ENCODE measurements around the gene CEP55. TPM values are rescaled to one million over a fixed set of nuclear protein-coding genes. Genes with fewer than 3 reads are reported as not detected.

The CEP55 gene
- total and polyA plus RNA-seq, 2 of the 8 experiments (the other 6 are each of a cell fraction or from before 2014, with no cell fraction given), result 7.0 to 19.6 TPM

- H2BK5ac ChIP-seq (ENCODE audit: low read depth, low read length), result no peak overlapping the region
- no peak overlapping the region for H3K9ac ChIP-seq (replicated peaks in 1 of 4; ENCODE audit: extremely low read depth in 1 of 4, low read depth in 3 of 4, low read length in 3 of 4)
- H3K36me3 ChIP-seq (ENCODE audit: control insufficient read depth in 2 of 4, insufficient read depth in 4 of 4, low read length in 3 of 4), result no peaks in the 10 kb centered on the region
- CTCF ChIA-PET (ENCODE audit: partially characterized antibody), result interaction anchor here (0.6 to 1.8 kb wide), 6 partner anchors 8 to 78 kb away, joined by 3 to 5 read pairs (median 3); no protein-coding TSS in a partner anchor
- no peak overlapping the region for H3K23ac ChIP-seq (ENCODE audit: insufficient read length)
- no peak overlapping the region for H2AFZ ChIP-seq (ENCODE audit: low read length)
- FAIRE-seq (no peak), DNase-seq (ENCODE audit: low read depth in 1 of 2, low spot score in 2 of 2) (no peak)
- no peak overlapping the region for H4K91ac ChIP-seq (replicated peaks; ENCODE audit: insufficient read length, low read length)
- peaks cover 0 to 5% (median 2%) of the 10 kb centered on the region in 4 experiments; a peak in 3 of 7 replicates for H3K4me1 ChIP-seq (replicated peaks in 1 of 4; ENCODE audit: control insufficient read depth in 3 of 4, insufficient read depth in 4 of 4, low read length in 3 of 4)
- H3K27me3 ChIP-seq (replicated peaks in 1 of 4; ENCODE audit: control insufficient read depth in 3 of 4, extremely low read depth in 1 of 4, insufficient read depth in 3 of 4, low read length in 3 of 4), result no peaks in the 10 kb centered on the region
- H3K18ac ChIP-seq (ENCODE audit: extremely low read depth, low read length), result no peak overlapping the region
- no peaks in the 10 kb centered on the region for H3K79me1 ChIP-seq (ENCODE audit: low read depth, low read length)
- no peak overlapping the region for H3K14ac ChIP-seq (ENCODE audit: insufficient read length)
- H2BK15ac ChIP-seq (ENCODE audit: low read length), result no peak overlapping the region
- H3K56ac ChIP-seq (replicated peaks; ENCODE audit: insufficient read length, low read depth, low read length), result no peak overlapping the region
- H3K4ac ChIP-seq (replicated peaks; ENCODE audit: insufficient read length, low read depth, low read length), result no peak overlapping the region
- no peak overlapping the region for H4K8ac ChIP-seq (ENCODE audit: extremely low read depth, insufficient read depth, low read length)
- no peak overlapping the region for H4K5ac ChIP-seq (ENCODE audit: insufficient read length, low read depth, low read length)
- POLR2A ChIA-PET (ENCODE audit: partially characterized antibody), result no interaction called here
- H2BK20ac ChIP-seq (ENCODE audit: low read length), result no peak overlapping the region
- H4K20me1 ChIP-seq (replicated peaks in 1 of 2; ENCODE audit: control insufficient read depth in 1 of 2, insufficient read depth in 2 of 2, low read length in 2 of 2), result no peaks in the 10 kb centered on the region
- no peak overlapping the region for H3K4me3 ChIP-seq (ENCODE audit: extremely low read depth in 1 of 4, insufficient read depth in 2 of 4, low read depth in 3 of 4, low read length in 4 of 4)
- H3K4me2 ChIP-seq (ENCODE audit: insufficient read depth in 1 of 2, low read depth in 2 of 2, low read length in 2 of 2), result no peak overlapping the region
- no peaks in the 10 kb centered on the region for H3K23me2 ChIP-seq (ENCODE audit: low read depth, low read length)
- no peak overlapping the region for H2AK5ac ChIP-seq (ENCODE audit: low read depth, low read length)
- no peak overlapping the region for H3K27ac ChIP-seq (ENCODE audit: low read depth, low read length)
- no peaks in the 10 kb centered on the region for H3K9me3 ChIP-seq (ENCODE audit: insufficient read depth in 2 of 2, low read depth in 1 of 2, low read length in 1 of 2)
- WGBS, 2 experiments (ENCODE audit: extremely low coverage in 1 of 2, insufficient coverage in 1 of 2, insufficient read length in 1 of 2, insufficient replicate concordance in 2 of 2, low coverage in 1 of 2, low lambda C conversion rate in 2 of 2, missing lambda C conversion rate in 1 of 2), result 88% methylated on average over 2 of the region's 2 CpGs; no CpG with 5 or more reads in 1 of the 2 experiments
- no peak overlapping the region for H2BK120ac ChIP-seq (replicated peaks; ENCODE audit: low read depth, low read length)
- H3K79me2 ChIP-seq (ENCODE audit: control insufficient read depth in 1 of 2, insufficient read depth in 2 of 2, low read length in 2 of 2), result no peaks in the 10 kb centered on the region
- no peak overlapping the region for H2BK12ac ChIP-seq (ENCODE audit: low read depth, low read length)
- no peak for TF ChIP-seq SIX5 (IDR thresholded peaks at IDR 0.05; ENCODE audit: low read depth, low read length)
- TF ChIP-seq POU5F1 (IDR thresholded peaks at IDR 0.05; ENCODE audit: low read depth, low read length), result no peak
- no peak for TF ChIP-seq SP2 (IDR thresholded peaks at IDR 0.05; ENCODE audit: low read length)
- TF ChIP-seq NANOG (IDR thresholded peaks at IDR 0.05; ENCODE audit: insufficient read depth, low read depth, low read length, poor library complexity, severe bottlenecking), result no peak
- TF ChIP-seq TAF7 (optimal IDR thresholded peaks at IDR 0.05; ENCODE audit: borderline replicate concordance, low read depth, low read length), result no peak
- no peak for TF ChIP-seq HDAC2 (IDR thresholded peaks at IDR 0.05; ENCODE audit: borderline replicate concordance in 1 of 2, low read depth in 2 of 2, low read length in 2 of 2)
- no peak for TF ChIP-seq CTCF (IDR thresholded peaks at IDR 0.05; ENCODE audit: control extremely low read depth in 1 of 3, insufficient read depth in 1 of 3, low read depth in 1 of 3, low read length in 3 of 3)
- no peak for TF ChIP-seq GTF2F1 (IDR thresholded peaks at IDR 0.05; ENCODE audit: borderline replicate concordance, low read depth, low read length)
- no peak for TF ChIP-seq HDAC6 (IDR thresholded peaks at IDR 0.05; ENCODE audit: low read depth, low read length)
- TF ChIP-seq TCF12 (IDR thresholded peaks at IDR 0.05; ENCODE audit: low read depth, low read length), result no peak
- no peak for TF ChIP-seq NRF1 (IDR thresholded peaks at IDR 0.05; ENCODE audit: low read depth, low read length)
- TF ChIP-seq BCL11A (IDR thresholded peaks at IDR 0.05; ENCODE audit: low read depth in 2 of 2, low read length in 2 of 2), result no peak
Observed at GRCh38 chr10:93454146-93454545, 42.3 kb upstream of the CEP55 start.

All from H1 (cell line).